ENCODE measurements around the gene LMOD3. TPM values are rescaled to one million over a fixed set of nuclear protein-coding genes. Genes with fewer than 3 reads are reported as not detected.

LMOD3 gene
- total and polyA plus RNA-seq, 2 of the 8 experiments (the other 6 are each of a cell fraction or from before 2014, with no cell fraction given), result not detected

DNA sequence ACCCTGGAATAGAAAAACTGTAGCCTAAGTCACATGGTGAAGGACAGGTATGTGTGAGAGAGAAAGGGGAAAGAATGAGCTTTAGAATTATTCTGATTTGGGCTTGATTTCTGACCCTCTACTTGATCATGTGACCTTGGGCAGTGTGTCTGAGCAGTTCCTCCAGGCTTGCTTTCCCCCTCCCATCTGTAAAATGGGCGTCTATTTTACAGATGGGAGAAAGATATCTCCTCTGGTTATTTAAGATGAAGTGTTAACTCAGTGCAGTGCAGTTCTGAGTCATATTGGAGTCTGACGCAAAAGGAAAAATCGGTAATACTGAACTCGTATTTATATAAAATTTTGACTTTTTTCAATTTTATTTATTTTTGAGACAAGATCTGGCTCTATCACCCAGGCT lies 38.1 kb upstream of the LMOD3 start (continued):
- TF ChIP-seq CBX8 (IDR thresholded peaks at IDR 0.05; ENCODE audit: borderline replicate concordance, low read depth, low read length) (no peak), ZNF274 (IDR thresholded peaks at IDR 0.05; ENCODE audit: borderline replicate concordance, extremely low read depth, low read length) (no peak), TCF12 (IDR thresholded peaks at IDR 0.05; ENCODE audit: low read depth, low read length) (no peak), RXRA (IDR thresholded peaks at IDR 0.05; ENCODE audit: insufficient read depth, low read depth, low read length) (no peak)

All from H1 (cell line).